Measurements from ENCODE around the gene C19orf81.

Gene C19orf81

GRCh38 chr19:50632151-50632835 is 17.0 kb upstream of the C19orf81 start:
- ChIA-PET CTCF (no interaction called here), POLR2A (no interaction called here)
- DNase-seq (ENCODE audit: extremely low spot score), result no peak
- TF ChIP-seq SUZ12 (IDR thresholded peaks at IDR 0.05), result no peak
- no peak for TF ChIP-seq SP1 (IDR thresholded peaks at IDR 0.05)
- TF ChIP-seq ELF4 (IDR thresholded peaks at IDR 0.05), result no peak
- TF ChIP-seq ZNF384 (IDR thresholded peaks at IDR 0.05), result no peak
- TF ChIP-seq FOXA1 (IDR thresholded peaks at IDR 0.05), result no peak
- TF ChIP-seq FOXK2 (IDR thresholded peaks at IDR 0.05), result no peak
- TF ChIP-seq NFRKB (IDR thresholded peaks at IDR 0.05), result no peak
- no peak for TF ChIP-seq ARNT (IDR thresholded peaks at IDR 0.05)
- TF ChIP-seq TARDBP (IDR thresholded peaks at IDR 0.05), result no peak
- TF ChIP-seq LEF1 (IDR thresholded peaks at IDR 0.05; ENCODE audit: borderline replicate concordance), result no peak
- TF ChIP-seq HDGF (IDR thresholded peaks at IDR 0.05; ENCODE audit: borderline replicate concordance), result no peak
- no peak for TF ChIP-seq FOXM1 (IDR thresholded peaks at IDR 0.05; ENCODE audit: borderline replicate concordance)
- no peak for TF ChIP-seq CTBP1 (IDR thresholded peaks at IDR 0.05; ENCODE audit: borderline replicate concordance)
- no peak for TF ChIP-seq BHLHE40 (IDR thresholded peaks at IDR 0.05; ENCODE audit: borderline replicate concordance)
- TF ChIP-seq L3MBTL2 (conservative IDR thresholded peaks at IDR 0.05), result no peak

GRCh38 chr19:50633359-50633758 is 15.9 kb upstream of the C19orf81 start:
- ChIA-PET POLR2A (interaction anchor here (1.2 kb wide), 1 partner anchor 304 kb away, joined by 3 read pairs; the partner anchor contains the start of gene KCNC3), CTCF (interaction anchor here (0.6 kb wide), 1 partner anchor 34 kb away, joined by 4 read pairs; no protein-coding TSS in a partner anchor)
- TF ChIP-seq FOXK2 (IDR thresholded peaks at IDR 0.05), result no peak
- TF ChIP-seq ZNF384 (IDR thresholded peaks at IDR 0.05), result no peak
- TF ChIP-seq SUZ12 (IDR thresholded peaks at IDR 0.05), result no peak
- TF ChIP-seq LEF1 (IDR thresholded peaks at IDR 0.05; ENCODE audit: borderline replicate concordance), result no peak
- TF ChIP-seq FOXA1 (IDR thresholded peaks at IDR 0.05), result no peak
- TF ChIP-seq L3MBTL2 (conservative IDR thresholded peaks at IDR 0.05), result no peak
- TF ChIP-seq PKNOX1 (IDR thresholded peaks at IDR 0.05), result no peak
- TF ChIP-seq CTBP1 (IDR thresholded peaks at IDR 0.05; ENCODE audit: borderline replicate concordance), result no peak
- TF ChIP-seq HDGF (IDR thresholded peaks at IDR 0.05; ENCODE audit: borderline replicate concordance), result no peak
- no peak for DNase-seq (ENCODE audit: extremely low spot score)

- TF ChIP-seq LEF1 (IDR thresholded peaks at IDR 0.05; ENCODE audit: borderline replicate concordance), result no peak
- TF ChIP-seq ARNT (IDR thresholded peaks at IDR 0.05), result no peak
- no peak for TF ChIP-seq L3MBTL2 (conservative IDR thresholded peaks at IDR 0.05)
- no peak for TF ChIP-seq TARDBP (IDR thresholded peaks at IDR 0.05)
- TF ChIP-seq ELF4 (IDR thresholded peaks at IDR 0.05), result no peak
- TF ChIP-seq BHLHE40 (IDR thresholded peaks at IDR 0.05; ENCODE audit: borderline replicate concordance), result no peak
- no peak for TF ChIP-seq NFRKB (IDR thresholded peaks at IDR 0.05)
- TF ChIP-seq SP1 (IDR thresholded peaks at IDR 0.05), result no peak
- TF ChIP-seq FOXK2 (IDR thresholded peaks at IDR 0.05), result no peak
- TF ChIP-seq HDGF (IDR thresholded peaks at IDR 0.05; ENCODE audit: borderline replicate concordance), result no peak
- ChIA-PET POLR2A (interaction anchor here (1.2 kb wide), 1 partner anchor 305 kb away, joined by 3 read pairs; the partner anchor contains the start of gene KCNC3), CTCF (no interaction called here)
- DNase-seq (ENCODE audit: extremely low spot score), result no peak
Observed at GRCh38 chr19:50633973-50634372, 15.3 kb upstream of the C19orf81 start.

- no peak for DNase-seq (ENCODE audit: extremely low spot score)
- CTCF ChIA-PET, result no interaction called here
- POLR2A ChIA-PET, result no interaction called here
- TF ChIP-seq ARNT (IDR thresholded peaks at IDR 0.05) (no peak), SUZ12 (IDR thresholded peaks at IDR 0.05) (no peak), FOXM1 (IDR thresholded peaks at IDR 0.05; ENCODE audit: borderline replicate concordance) (no peak), L3MBTL2 (conservative IDR thresholded peaks at IDR 0.05) (no peak), PKNOX1 (IDR thresholded peaks at IDR 0.05) (no peak), CTBP1 (IDR thresholded peaks at IDR 0.05; ENCODE audit: borderline replicate concordance) (no peak), FOXK2 (IDR thresholded peaks at IDR 0.05) (no peak), ELF4 (IDR thresholded peaks at IDR 0.05) (no peak), ZNF384 (IDR thresholded peaks at IDR 0.05) (no peak), BHLHE40 (IDR thresholded peaks at IDR 0.05; ENCODE audit: borderline replicate concordance) (no peak), NFRKB (IDR thresholded peaks at IDR 0.05) (no peak), TARDBP (IDR thresholded peaks at IDR 0.05) (no peak), HDGF (IDR thresholded peaks at IDR 0.05; ENCODE audit: borderline replicate concordance) (no peak), FOXA1 (IDR thresholded peaks at IDR 0.05) (no peak), SP1 (IDR thresholded peaks at IDR 0.05) (no peak), LEF1 (IDR thresholded peaks at IDR 0.05; ENCODE audit: borderline replicate concordance) (no peak)
Observed at GRCh38 chr19:50636317-50637085, 12.7 kb upstream of the C19orf81 start.

GRCh38 chr19:50638600-50638999 is 10.6 kb upstream of the C19orf81 start:
- TF ChIP-seq SP1 (IDR thresholded peaks at IDR 0.05), result no peak
- TF ChIP-seq PKNOX1 (IDR thresholded peaks at IDR 0.05), result no peak
- CTCF ChIA-PET, result no interaction called here

More at GRCh38 chr19:50638600-50638999, 10.6 kb upstream of the C19orf81 start:
- DNase-seq (ENCODE audit: extremely low spot score), result no peak
- POLR2A ChIA-PET, result interaction anchor here (0.6 kb wide), 2 partner anchors 11 to 20 kb away, joined by 3 to 4 read pairs; partner anchors contain the start of gene C19orf81
